ENCODE data around the gene SORCS1.

- TF ChIP-seq POLR2AphosphoS5 (IDR thresholded peaks at IDR 0.05; ENCODE audit: low read depth) = no peak
- TF ChIP-seq, protein P1, sequence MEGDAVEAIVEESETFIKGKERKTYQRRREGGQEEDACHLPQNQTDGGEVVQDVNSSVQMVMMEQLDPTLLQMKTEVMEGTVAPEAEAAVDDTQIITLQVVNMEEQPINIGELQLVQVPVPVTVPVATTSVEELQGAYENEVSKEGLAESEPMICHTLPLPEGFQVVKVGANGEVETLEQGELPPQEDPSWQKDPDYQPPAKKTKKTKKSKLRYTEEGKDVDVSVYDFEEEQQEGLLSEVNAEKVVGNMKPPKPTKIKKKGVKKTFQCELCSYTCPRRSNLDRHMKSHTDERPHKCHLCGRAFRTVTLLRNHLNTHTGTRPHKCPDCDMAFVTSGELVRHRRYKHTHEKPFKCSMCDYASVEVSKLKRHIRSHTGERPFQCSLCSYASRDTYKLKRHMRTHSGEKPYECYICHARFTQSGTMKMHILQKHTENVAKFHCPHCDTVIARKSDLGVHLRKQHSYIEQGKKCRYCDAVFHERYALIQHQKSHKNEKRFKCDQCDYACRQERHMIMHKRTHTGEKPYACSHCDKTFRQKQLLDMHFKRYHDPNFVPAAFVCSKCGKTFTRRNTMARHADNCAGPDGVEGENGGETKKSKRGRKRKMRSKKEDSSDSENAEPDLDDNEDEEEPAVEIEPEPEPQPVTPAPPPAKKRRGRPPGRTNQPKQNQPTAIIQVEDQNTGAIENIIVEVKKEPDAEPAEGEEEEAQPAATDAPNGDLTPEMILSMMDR (conservative IDR thresholded peaks at IDR 0.05; ENCODE audit: low read depth in 2 of 2) = no peak
- no peak for TF ChIP-seq STAT1 (IDR thresholded peaks at IDR 0.05; ENCODE audit: unreplicated experiment)
- no peak for TF ChIP-seq CREB1 (CRISPR knock-in tag; IDR thresholded peaks at IDR 0.05; ENCODE audit: low read depth)
- no peak for TF ChIP-seq EZH2phosphoT487 (IDR thresholded peaks at IDR 0.05; ENCODE audit: unreplicated experiment)
- TF ChIP-seq, protein P2, sequence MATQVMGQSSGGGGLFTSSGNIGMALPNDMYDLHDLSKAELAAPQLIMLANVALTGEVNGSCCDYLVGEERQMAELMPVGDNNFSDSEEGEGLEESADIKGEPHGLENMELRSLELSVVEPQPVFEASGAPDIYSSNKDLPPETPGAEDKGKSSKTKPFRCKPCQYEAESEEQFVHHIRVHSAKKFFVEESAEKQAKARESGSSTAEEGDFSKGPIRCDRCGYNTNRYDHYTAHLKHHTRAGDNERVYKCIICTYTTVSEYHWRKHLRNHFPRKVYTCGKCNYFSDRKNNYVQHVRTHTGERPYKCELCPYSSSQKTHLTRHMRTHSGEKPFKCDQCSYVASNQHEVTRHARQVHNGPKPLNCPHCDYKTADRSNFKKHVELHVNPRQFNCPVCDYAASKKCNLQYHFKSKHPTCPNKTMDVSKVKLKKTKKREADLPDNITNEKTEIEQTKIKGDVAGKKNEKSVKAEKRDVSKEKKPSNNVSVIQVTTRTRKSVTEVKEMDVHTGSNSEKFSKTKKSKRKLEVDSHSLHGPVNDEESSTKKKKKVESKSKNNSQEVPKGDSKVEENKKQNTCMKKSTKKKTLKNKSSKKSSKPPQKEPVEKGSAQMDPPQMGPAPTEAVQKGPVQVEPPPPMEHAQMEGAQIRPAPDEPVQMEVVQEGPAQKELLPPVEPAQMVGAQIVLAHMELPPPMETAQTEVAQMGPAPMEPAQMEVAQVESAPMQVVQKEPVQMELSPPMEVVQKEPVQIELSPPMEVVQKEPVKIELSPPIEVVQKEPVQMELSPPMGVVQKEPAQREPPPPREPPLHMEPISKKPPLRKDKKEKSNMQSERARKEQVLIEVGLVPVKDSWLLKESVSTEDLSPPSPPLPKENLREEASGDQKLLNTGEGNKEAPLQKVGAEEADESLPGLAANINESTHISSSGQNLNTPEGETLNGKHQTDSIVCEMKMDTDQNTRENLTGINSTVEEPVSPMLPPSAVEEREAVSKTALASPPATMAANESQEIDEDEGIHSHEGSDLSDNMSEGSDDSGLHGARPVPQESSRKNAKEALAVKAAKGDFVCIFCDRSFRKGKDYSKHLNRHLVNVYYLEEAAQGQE (IDR thresholded peaks at IDR 0.05; ENCODE audit: unreplicated experiment) = no peak
Measured at GRCh38 chr10:106938513-106938912, 226.0 kb downstream of the SORCS1 start.

Data from GM23338 (cell line).